ENCODE results near the gene DGUOK.

DGUOK gene

DNA sequence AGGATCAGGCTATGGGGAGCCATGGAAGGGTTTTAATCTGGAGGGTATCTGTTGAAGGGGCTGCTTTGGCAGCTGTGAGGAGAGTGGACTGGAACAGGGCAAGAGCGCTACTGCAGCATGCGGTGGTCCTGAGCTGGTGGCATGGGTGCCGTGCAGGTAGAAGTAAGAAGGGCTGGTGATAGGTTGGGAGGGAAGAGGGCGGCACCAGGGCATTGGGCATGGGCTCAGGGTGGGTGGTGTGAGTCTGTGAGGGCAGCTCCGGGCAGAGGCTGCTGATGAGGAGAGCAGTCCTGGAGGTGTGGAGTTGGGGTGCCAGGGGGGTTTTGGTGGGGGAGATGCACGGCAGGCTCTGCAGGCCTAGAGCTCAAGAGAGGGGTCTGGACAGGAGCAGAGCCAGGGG, 31.8 kb upstream of the DGUOK start:
- TF ChIP-seq CTCF (IDR thresholded peaks at IDR 0.05; ENCODE audit: low read depth, low read length, missing control alignments), result no peak
- no peak for DNase-seq (ENCODE audit: extremely low read depth, low read depth)

GRCh38 chr2:73895473-73895872, 31.2 kb upstream of the DGUOK start:
- no peak overlapping the region for H3K4me3 ChIP-seq (replicated peaks; ENCODE audit: low read depth, low read length)
- no peak for TF ChIP-seq CTCF (IDR thresholded peaks at IDR 0.05; ENCODE audit: low read depth, low read length, missing control alignments)
- DNase-seq (ENCODE audit: extremely low read depth, low read depth), result no peak

More for the DNA sequence above, 31.8 kb upstream of the DGUOK start:
- H3K4me3 ChIP-seq (replicated peaks; ENCODE audit: low read depth, low read length), result no peak overlapping the region

DNA sequence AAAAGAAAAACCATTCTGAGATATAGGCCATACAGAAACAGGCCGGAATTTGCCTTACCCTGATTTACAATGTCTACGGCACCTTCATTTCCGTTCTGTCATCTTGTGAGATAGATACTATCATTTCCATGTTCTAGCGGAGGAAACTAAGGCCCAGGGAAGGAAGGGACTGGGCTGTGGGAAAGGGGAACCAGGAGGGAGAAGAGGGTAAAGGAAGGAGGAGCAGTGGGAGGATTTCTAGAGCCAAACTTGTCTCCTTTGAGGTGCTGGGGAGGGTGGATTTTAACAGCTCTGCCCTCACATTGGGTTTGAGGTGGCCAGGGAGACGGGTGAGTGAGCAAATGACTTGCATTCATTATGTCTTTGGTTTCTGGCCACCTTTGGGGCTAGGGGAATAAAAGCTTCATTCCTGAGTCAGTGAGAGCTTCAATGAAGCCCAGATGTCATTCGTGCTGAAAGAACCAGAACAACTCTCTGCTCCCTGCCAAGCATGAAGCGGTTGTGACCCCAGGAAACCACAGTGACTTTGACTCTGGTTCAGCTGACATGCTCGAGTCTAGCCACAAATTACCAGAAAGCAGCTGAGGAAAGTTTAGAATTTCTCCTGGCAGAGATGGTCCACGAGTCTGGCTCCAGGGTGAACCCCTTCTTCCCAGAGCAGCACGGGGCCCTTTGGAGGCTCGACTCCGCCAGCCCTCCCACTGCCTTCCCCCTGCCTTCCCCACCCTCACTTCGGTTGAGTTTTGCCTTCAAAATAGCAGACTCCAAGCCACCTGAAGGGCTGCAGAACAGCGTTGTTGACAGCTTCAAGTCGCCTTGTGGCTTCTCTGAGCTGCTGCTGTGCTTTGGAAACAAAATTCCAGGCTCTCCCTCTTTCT, 30.1 kb upstream of the DGUOK start:
- no peak for TF ChIP-seq CTCF (IDR thresholded peaks at IDR 0.05; ENCODE audit: low read depth, low read length, missing control alignments)
- no peak overlapping the region for H3K4me3 ChIP-seq (replicated peaks; ENCODE audit: low read depth, low read length)
- peak; percentile 85 for DNase-seq (ENCODE audit: extremely low read depth, low read depth)

- no peak overlapping the region for H3K4me3 ChIP-seq (replicated peaks; ENCODE audit: low read depth, low read length)
- TF ChIP-seq CTCF (IDR thresholded peaks at IDR 0.05; ENCODE audit: low read depth, low read length, missing control alignments), result no peak
- no peak for DNase-seq (ENCODE audit: extremely low read depth, low read depth)
These were observed 29.5 kb upstream of the DGUOK start for GRCh38 chr2:73897240-73897583.

- H3K4me3 ChIP-seq (replicated peaks; ENCODE audit: low read depth, low read length), result no peak overlapping the region
- DNase-seq (ENCODE audit: extremely low read depth, low read depth), result no peak
- no peak for TF ChIP-seq CTCF (IDR thresholded peaks at IDR 0.05; ENCODE audit: low read depth, low read length, missing control alignments)
These were observed 28.7 kb upstream of the DGUOK start for GRCh38 chr2:73897934-73898333.

- DNase-seq (ENCODE audit: extremely low read depth, low read depth), result no peak
- H3K4me3 ChIP-seq (replicated peaks; ENCODE audit: low read depth, low read length), result no peak overlapping the region
- TF ChIP-seq CTCF (IDR thresholded peaks at IDR 0.05; ENCODE audit: low read depth, low read length, missing control alignments), result no peak
These were observed 26.8 kb upstream of the DGUOK start for GRCh38 chr2:73899801-73900336.

All from HFF-Myc (cell line).